HG03469 (cell line): ENCODE results near the gene RALGPS1.

ENCODE experiments used
- ATAC-seq: cut with Tn5 transposase; IDR thresholded peaks from one replicate; pipeline ENCODE4 v1.9.1; 2021; ENCODE audit warnings: mild to moderate bottlenecking, moderate library complexity, moderate number of reproducible peaks; ENCODE audit not compliant: unreplicated experiment

The RALGPS1 gene

DNA sequence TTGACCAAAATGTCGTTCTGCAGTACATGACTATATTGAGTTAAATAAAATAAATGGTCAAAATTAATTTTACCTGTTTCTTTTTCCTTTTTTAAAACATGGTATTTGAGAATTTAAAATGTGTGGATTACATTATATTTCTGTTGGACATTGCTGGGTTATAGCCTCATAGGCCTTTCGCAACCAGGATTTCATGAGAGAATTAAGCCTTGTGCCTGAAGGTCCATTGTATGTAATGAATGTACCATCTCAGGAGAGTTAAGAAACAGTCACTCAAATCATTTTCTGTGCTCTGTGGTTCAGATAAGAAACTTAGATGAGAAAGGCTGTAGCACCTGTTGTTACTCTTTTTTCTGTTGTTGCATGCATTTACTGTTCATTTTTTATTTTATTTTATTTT, 104.4 kb downstream of the RALGPS1 start:
- no peak for ATAC-seq

DNA sequence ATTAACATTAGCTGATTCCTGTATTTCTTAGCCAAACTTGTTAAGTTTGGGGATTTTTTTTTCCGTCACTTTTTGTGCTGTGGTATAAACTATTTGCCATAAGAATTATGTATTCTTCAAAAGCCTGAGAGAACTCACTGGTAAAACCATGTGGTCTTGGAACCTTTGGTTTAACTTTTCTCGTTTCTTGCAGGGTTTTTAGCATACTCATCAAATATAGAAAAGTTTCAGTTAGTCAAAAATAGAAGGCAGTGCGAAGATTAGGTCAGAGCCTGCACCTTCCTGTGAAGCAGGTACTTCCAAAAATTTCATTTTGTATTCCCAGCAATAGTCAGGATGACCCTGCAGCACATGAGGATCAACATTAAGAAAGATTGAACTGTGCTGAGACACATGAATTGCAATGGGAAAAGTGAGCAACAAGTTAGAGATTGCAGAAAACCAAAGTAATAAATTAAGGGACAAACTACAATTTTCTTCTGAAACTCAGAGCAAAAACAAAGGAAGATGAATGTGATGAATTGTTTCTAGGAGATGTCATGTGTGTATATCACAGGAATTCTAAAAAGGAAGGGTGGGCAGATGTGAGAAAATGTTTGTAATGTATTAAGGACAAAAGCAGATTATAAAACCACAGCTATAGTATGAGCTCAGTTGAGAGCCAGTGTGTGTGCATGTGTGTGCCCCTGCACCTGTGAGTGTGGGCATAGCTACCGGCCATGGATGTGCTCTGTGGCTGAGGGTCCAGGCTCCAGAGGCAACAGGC, 105.6 kb downstream of the RALGPS1 start:
- ATAC-seq: no peak

DNA sequence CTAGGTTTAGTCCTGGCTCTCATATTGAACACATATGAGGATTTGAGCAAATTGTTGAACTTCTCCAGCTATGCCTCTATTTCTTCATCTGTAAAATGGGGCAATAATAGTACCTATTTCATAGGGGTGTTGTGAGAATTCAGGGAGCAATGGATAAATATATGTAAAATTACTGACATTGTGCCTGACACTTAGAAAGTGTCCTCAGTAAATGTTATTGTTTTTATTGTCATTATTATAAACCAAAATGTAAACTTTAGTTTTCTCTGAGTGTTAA, 106.2 kb downstream of the RALGPS1 start:
- ATAC-seq: no peak

DNA sequence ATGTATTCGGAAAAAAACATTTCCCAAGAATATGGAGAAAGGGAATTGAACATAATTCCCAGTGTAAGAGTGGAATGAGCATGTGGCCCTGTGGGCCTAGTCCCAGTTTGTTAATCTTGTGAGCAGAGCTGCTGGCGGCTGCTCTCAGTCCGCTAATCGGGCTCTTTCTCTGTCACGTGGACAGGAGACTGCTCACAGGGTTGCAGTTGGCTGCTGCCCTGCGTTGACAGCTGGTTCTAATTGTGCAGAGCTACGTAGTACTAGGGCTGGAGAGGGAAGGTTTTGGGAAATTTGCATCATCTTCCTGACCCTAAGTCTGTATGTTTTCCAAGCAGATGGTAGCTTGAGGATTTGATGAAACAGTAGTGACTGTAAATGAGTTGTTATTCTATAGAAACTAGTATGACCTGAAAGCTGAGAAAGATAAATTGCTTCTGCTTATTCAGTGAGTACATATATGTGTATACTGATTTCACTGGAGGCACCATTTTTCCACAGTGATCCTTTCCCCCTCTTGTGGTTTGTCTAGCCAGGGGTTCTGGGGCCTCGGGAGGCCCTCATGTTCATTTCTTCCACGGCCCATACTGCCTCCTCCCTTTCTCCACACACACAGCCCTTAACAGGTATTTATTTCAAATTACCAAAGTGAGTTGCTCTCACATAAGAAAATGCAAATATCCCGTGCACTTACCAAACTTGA, 107.2 kb downstream of the RALGPS1 start:
- no peak for ATAC-seq

DNA sequence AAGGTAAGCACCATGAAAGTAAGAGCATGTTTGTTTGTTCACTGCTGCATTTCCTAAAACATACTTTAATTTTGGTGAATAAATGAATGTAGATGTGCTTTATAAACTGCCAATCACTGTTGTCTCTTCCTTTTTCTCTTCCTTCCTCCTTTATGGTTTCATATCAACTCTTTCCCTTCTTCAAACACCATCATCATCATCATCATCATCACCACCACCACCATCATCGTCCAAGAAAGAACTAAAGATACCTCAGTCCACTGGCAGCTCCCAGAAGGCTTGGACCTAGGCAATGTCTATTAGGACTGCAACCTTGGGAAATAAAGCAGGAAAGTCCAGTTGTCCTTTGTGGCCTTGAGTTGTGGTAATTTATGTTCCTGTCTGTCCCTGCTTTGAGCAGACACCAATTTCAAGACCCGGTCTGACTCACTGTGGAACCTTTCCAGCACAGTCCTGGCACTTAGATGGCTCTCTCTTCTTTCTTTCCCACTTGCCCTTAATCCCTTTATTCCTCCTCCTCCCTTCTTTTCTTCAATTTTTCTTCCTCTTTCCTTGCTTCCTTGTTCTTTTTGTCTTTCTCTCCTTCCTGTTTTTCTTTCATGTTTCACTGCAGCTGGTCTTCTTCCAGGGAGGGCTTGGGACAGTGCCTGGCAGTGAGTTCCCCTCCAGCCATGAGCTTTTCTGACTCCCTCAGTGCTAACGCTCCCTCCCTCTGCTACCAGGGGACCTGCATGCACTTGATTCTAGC, 108.5 kb downstream of the RALGPS1 start:
- no peak for ATAC-seq

DNA sequence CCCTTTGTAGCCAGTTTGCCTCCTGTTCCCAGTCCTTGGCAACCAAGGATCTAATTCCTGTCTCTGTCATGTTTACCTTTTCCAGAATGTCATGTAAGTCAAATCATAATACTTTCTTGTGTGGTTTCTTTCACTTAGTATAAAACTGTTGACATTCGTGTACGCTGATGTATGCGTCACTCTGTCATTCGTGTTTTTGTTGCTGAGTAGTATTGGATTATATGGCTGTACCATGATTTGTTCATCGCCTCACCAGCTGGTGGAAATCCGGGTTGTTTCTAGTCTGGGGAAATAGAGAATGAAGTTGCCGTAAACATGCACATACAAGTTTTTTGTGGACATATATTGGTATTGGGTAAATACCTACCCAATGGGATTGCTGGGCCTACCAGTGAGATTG, 110.5 kb downstream of the RALGPS1 start:
- ATAC-seq: no peak

DNA sequence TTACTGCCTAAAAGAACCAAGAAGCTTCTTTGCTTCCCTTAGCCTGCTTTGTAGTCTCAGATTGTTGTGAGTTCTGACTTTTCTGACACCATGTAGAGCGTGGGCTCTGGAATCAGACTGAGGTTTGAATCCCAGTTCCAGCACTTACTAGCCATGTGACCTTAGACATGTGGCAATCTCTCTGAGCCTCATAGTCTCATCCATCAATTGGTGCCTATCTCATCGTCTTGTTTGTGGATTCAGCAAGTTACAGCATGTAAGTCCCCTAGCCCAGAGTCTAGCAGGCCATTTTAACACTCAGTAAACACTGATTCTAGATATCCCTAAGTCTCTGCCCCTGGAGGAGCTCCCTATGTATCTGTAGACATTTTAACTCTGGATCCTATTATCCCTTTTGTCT, 113.1 kb downstream of the RALGPS1 start:
- no peak for ATAC-seq

DNA sequence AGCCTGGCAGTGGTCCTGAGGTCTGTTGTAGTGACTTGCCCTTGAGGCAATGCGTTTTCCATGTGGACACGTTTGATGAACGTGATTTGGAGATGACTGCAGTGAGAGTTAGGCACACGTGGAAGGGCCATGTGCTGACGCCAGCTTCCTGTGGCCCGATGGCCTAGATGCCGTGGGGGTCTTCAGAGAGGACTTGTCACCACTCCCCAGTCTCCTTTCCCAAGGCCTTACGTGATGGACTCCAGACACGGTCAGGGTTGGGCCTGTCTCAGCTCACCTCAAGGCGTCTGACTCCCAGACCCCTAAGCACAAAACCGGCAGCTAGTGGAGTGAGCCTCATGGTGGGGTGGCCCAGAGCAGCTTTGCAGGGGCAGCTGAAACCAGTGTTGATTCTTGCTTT, 115.0 kb downstream of the RALGPS1 start:
- no peak for ATAC-seq

DNA sequence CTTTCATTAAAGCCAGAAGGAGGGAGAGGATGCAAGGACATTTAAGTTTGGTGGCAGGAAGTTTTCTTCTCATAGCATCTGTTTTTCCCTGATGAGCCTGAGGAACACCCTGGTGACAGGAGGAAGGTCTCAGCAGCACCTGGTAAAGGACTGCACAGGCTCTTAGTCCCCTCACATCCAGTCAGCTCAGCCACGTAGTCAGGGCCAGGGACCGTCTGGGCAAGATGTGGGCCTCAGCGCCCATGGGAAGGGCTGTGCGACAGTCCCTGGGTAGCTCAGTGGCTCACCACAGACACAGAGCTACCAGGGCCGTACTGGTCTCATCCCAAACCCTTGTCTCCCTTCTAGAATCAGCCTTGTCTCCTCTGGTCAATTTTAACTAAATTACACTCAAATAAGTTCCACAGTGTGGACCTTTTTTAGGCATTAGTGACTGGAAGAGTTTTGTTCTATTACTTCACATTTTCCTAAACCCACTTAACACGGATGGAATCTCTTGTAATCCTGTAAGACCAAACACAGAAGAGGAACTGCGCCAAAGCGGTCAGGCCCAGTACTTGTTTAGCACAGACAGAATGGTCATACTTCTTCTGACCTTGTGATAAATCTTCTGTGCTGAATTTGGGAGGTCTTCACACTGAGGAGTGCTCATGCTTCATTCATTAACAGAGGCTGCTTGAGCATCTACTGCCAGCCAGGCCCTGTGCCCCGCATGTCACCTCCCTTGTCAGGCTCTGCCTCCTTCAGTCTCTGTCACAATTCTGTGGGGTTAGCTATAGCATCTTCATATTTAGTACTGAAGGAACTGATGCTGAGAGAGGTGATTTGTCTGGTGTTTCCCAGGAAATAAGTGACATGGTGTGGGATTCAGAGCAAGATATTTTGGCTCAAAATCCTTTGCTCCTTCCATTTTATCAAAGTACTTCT, 116.5 kb downstream of the RALGPS1 start:
- no peak for ATAC-seq

DNA sequence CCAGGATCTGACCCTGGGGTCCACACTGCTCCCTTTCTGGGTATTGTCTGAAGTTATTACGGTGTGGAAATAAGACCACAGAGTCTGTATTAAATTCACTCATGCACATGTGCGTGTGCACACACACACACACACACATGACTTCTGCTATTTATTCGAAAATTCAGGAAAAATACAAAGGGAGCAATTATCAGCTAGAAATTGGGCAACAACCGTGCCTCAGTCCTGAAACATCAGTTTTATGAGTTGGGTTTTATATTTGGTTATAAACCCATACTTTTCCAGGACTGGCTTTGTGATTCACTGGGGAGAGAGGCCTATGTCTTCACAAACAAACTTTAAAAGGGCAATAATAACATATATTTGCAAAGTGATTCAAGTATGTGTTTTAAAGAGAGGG, 117.7 kb downstream of the RALGPS1 start:
- no peak for ATAC-seq

DNA sequence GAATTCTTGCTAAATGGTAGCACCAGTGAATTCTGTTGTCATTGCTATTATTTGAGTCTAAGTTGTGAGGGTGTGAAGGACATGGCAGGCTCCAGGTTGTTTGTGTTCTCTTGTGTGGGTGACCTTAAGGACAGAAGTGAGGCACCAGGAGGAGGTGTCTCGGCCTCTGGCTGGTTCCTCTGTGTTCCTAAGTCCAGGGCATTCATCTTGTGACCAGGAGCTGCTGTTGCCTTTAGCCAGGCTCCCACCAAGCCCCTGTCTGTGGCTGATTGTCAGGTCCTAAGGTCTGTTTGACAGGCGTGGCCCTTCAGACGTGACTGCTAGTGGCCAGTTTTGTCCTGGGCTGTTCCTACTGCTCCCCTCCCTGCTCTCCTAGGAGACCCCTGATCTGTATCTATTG, 118.5 kb downstream of the RALGPS1 start:
- ATAC-seq: no peak

DNA sequence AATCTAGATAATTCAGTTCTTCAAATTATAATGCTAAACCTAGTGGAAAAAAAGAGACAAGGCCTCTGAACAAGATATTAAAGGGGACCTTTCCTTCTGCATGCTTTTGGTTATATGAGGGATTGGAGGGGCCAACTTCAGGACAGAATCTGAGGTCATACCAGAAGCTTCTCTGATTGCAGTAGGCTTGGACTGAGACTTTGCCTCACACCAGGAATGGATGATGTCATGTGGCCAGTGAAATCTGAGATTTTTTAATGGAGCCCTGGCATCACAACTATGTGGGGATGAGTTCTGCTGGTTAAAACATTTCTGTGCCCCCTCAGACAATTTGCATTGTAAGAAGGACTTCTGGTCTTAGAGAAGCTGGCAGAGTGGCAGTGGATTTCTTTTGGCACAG, 119.2 kb downstream of the RALGPS1 start:
- ATAC-seq: no peak

DNA sequence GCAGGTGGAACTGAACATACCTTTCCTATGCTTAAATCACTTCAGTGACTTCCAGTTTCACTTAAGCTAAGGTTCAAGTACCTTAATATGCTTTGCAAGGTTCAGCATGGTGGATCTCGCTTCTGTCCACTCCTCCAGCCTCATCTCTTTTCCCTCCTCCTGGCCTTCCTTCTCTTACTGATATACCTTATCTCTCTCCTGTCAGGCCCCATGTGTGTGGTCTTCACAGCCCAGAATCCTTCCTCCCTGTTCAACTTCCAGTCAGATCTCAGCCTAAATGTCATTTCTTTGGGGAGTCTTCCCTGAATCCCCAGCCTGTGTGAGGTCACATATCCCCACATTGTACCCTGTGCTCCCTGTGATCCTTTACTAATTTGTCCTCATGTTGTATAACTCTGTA, 120.1 kb downstream of the RALGPS1 start:
- no peak for ATAC-seq

DNA sequence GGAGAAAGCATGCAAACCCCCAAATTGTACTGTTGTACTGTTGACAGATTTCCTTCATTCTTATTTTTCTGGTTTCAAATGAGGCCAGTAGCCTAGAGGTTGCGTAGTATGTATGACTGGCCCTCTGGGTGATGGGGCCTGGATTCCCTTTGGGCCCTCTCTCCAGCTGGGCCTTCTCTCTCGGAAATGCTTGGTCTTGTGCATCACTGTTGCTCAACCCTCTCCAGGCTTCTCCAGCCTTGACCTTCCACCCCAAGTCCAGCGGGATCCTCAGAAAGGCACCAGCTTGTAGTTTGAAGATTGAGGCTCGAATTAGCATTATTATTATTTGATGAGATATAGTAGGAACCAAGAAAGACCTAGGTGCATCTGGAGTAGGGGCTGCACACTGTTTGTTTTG, 120.8 kb downstream of the RALGPS1 start:
- ATAC-seq: no peak

DNA sequence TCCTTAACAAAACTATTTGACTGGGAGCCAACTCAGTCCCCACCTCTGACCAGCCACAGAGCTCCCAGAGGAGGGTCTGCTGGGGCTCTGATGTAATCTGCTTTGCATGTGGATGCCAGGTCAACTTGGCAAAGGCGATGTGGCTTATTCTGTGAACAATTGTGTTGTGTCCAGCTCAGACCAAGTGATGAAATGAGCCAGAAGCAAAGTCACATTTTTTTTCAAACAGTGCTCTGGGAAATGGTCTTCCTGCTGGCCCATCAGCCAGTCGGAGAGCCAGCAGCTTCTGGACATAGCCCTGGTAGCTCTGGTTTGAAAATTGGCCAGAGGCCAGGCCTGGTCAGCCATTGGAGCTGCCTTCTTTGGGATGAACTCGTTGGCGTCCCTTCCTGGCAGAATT, 121.4 kb downstream of the RALGPS1 start:
- no peak for ATAC-seq

DNA sequence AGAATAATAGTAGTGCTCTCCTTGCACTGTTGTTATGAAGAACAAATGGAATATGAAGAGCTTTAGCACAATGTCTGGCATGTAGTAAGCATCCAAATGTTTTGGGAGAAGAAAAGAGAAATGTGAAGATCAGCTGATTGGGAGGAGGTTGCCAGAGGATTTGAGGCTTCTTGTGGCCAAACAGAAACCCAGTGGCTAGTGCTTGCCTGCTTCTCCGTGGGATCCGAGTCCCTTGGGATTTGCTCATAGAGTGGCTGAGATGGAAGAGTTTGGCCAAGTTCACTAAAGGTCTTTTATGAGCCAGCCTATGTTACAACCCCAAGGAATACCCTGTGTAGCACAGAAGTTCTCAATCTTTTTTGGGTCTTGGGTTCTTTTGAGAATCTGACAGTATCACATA, 121.9 kb downstream of the RALGPS1 start:
- no peak for ATAC-seq

DNA sequence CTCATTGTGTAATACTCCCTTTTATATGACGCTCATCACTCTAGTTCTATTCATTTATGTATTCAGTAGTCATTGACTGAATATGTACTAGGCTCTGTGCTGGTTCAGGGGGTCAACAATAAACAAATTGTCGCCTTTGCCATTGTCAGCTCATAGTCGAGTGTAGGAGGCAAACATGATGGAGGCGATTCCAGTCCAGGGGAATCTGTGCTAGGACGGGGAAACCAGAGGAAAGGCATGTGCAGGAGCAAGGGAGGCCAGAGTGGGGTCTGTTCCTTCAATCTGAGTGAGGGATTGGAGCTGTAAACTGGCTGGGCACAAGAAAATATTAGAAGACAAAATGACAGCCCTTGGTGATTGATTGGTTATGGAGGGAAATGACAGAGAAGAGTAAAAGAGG, 123.9 kb downstream of the RALGPS1 start:
- ATAC-seq: no peak

DNA sequence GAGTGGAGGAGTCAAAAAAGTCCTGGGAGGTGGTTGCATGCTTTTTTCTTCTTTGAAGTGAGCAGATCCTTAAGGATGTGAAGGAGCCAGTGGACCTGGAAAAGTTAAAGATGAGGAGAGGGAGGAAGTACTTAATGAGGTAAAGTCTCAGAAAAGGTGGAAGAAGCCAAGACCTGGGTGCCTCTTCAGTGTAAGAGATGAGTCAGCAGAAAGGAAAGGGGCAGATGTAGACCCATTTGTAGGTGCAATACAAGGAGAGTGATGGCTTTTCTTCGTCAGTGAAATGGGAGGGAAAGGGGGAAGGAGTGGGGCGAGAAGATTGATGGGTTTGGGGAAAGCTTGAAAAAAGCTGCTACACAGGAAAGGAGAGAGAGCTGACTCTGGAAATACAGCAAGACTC, 124.9 kb downstream of the RALGPS1 start:
- ATAC-seq: no peak

DNA sequence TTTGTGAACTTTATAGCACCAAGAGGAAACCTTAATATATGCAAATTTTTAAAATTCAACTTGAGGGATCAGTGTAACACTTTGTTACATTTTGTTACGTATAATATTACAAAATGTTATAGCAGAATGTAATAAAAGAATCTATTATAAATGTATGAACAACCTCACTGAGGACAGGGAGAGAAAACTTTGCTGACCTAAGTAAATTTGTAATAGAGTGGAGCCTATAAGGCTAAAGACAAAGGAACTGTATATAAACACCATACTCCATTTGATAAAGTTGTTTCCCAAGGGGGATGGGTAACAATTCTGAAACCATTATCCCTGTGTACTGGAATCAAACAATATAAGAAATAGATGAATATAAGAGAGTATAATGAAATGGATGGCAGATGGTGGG, 130.6 kb downstream of the RALGPS1 start:
- ATAC-seq: no peak

DNA sequence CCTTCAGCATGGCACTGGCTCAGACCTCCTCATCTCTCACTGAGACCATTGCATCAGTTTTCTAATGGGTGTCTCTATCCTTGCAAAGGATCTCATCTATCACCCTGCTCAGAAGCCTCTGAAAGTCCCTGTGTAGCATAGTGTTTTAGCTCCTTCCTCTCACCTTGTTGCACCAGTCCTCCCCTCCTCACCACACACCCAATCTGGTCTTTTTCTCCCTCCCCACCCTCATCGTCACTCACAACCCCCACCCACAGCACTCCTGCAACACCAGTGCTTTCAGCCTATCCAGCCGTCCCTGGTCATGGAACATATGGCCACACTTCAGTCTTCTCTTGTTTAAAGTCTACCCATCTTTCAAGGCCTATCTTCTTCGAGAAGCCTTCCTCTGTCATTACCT, 133.4 kb downstream of the RALGPS1 start:
- no peak for ATAC-seq

DNA sequence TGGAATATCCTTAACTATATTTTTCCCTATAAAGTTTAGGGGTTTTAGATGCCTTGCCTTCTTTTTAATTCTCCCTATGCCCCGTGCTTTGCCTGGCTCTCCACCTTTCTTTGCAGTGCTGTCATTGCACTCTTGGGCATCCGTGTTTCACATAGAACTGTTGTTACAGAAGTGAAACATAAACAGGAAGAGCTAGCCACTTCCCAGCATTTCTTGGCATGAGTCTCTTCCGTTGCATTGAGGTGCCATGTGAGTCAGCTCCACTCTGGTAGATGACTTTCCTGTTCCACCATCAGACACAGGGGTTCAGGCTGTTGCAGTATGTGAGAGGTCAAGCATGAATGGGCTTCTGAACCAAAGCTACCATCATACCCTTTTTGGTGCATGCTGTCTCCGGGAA, 134.5 kb downstream of the RALGPS1 start:
- ATAC-seq: no peak
